Activated B cell treated with CpG ODN at 0.5 μM for 24 hours (primary cell): ENCODE data around the gene NYNRIN. TPM values are rescaled to one million over a fixed set of nuclear protein-coding genes. Genes with fewer than 3 reads are reported as not detected.

ENCODE experiments used
- ATAC-seq: fragments of 200-7000 bp; cut with Tn5 transposase; one replicate; pipeline ENCODE4 v1.10.0; 2021; ENCODE audit warnings: low read depth, mild to moderate bottlenecking, moderate library complexity
- CTCF ChIA-PET: fragments of 350-600 bp; sonication (Branson Sonifier 250); formaldehyde crosslinking; loops from one replicate; lab custom pipeline; 2021; ENCODE audit warnings: antibody characterized with exemption; lab: Charles Lee
- POLR2A ChIA-PET: fragments of 350-600 bp; sonication (Branson Sonifier 250); formaldehyde crosslinking; loops from one replicate; lab custom pipeline; 2021; ENCODE audit warnings: antibody characterized with exemption; lab: Charles Lee
- DNase-seq: peaks from one replicate; pipeline ENCODE4 v3.0.0; 2022
- H3K27ac Mint-ChIP-seq: one replicate; pipeline ENCODE4 v1.8.0; 2020; ENCODE audit warnings: mixed read lengths
- H3K27me3 Mint-ChIP-seq: one replicate; pipeline ENCODE4 v1.8.0; 2021; ENCODE audit warnings: mixed read lengths
- H3K36me3 Mint-ChIP-seq: one replicate; pipeline ENCODE4 v1.8.0; 2021; ENCODE audit warnings: low read depth, mixed read lengths
- H3K4me1 Mint-ChIP-seq: one replicate; pipeline ENCODE4 v1.8.0; 2021; ENCODE audit warnings: mixed read lengths
- H3K4me3 Mint-ChIP-seq: one replicate; pipeline ENCODE4 v1.8.0; 2020; ENCODE audit warnings: mild to moderate bottlenecking, mixed read lengths
- H3K9me3 Mint-ChIP-seq: one replicate; pipeline ENCODE4 v1.8.0; 2020; ENCODE audit warnings: mixed read lengths
- CTCF ChIP-seq: fragments of 200-600 bp; IDR thresholded peaks from one replicate; pipeline ENCODE4 v1.8.0; 2022; ENCODE audit warnings: antibody characterized with exemption, mild to moderate bottlenecking
- intact Hi-C: fragments of 100-400 bp; cut with micrococcal nuclease; formaldehyde crosslinking; loops from one replicate; pipeline ENCODE4 v1.15.1; 2024
- total RNA-seq: library from RNA; stranded (reverse); gene quantifications from 2 replicates; pipeline ENCODE4 v1.2.3, GENCODE V29; 2022

Gene NYNRIN
- total RNA-seq, 1 donor from 2014 or later: 0.04 TPM

DNA sequence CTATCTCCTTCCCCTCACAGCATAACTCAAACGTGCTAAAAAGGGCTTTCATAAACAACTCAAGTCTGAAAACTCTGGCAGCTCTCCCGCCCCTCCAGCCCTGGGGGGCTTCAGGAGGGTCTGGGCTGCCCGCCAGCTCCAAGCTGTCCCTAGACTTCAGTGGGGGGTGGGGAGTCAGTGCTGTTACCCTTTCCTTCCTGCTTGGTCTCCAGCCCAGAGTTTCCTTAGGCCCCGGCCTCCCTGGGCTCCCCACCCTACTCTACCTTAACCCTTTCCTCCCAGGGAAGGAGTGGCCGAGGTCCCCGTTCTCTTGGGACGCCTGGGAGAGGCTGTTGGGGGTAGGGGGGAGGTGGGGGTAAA is 530 bp upstream of the NYNRIN start:
- ChIA-PET POLR2A (interaction anchor here (0.6 to 1.1 kb wide), 2 partner anchors 32 kb away, joined by 3 to 8 read pairs; partner anchors contain the start of gene KHNYN), CTCF (interaction anchor here (1.2 kb wide), 1 partner anchor 33 kb away, joined by 3 read pairs; no protein-coding TSS in a partner anchor)
- H3K4me1 Mint-ChIP-seq: peaks cover 11% of the 10 kb centered on the region
- ATAC-seq: no peak
- H3K4me3 Mint-ChIP-seq: no peak overlapping the region
- intact Hi-C loops: loop anchor here (5.0 kb wide), 1 partner anchor 34 kb away; no protein-coding TSS in a partner anchor
- H3K9me3 Mint-ChIP-seq: no peaks in the 10 kb centered on the region
- no peak for DNase-seq
- TF ChIP-seq CTCF: no peak
- H3K27ac Mint-ChIP-seq: no peak overlapping the region
- peaks cover 27% of the 10 kb centered on the region for H3K27me3 Mint-ChIP-seq
- no peaks in the 10 kb centered on the region for H3K36me3 Mint-ChIP-seq

DNA sequence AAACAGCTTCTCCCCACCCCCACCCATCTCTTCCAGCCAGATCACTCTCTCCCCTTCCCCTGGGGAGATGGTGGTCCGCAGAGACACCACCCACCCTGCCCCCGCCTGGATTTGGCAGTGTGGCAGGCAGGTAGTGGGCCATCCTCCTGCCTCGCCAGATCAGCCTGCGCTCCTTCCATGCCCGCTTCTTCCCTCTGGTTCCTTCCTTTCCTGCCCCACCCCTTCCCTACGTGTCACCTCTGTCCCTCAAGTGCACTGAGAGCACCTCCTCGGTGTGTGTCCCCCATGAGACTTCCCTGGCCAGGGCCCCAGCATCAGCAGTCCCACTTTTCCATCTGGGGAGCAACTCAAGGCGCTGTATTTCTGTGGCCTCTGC is 632 bp downstream of the NYNRIN start:
- H3K27me3 Mint-ChIP-seq: peaks cover 30% of the 10 kb centered on the region
- CTCF ChIA-PET: no interaction called here

DNA sequence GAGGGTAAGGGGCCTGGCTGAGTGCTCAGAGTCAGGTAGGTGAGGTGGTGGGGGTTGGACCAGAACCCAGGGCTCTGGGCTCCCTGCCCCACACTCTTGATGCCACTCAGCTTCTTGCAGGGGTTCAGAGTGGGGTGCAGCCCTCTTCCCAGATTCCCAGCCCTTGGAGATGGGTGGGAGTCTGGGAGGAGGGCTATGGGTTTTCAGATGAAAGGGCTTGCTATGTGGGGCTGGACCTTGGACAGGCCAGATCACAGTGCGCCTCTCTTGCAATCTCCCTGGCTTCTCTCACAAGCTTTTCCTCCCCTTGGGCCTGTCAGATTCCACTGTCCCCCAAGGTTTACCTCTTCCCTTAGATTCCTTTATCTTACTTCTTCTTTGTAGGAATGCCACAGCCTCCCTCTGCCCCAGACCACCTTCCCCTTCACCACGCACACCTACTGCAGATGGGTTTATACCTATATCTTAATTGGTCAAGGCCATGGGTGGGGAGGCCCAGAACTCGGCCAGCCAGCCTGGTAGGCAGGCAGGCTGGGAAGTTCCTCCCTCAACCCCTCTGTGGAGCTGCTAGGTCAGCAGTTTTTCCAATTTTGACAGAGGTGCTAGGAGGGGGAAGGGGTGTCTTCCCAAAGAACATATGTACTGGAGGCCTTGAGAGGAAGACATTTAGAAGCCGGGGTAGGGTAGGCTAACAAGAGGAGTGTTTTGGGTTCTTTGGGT is 1.4 kb downstream of the NYNRIN start:
- no peak overlapping the region for H3K4me3 Mint-ChIP-seq
- DNase-seq (no peak), ATAC-seq (no peak)
- H3K9me3 Mint-ChIP-seq: no peaks in the 10 kb centered on the region
- peaks cover 32% of the 10 kb centered on the region for H3K27me3 Mint-ChIP-seq
- POLR2A ChIA-PET: no interaction called here
- no peaks in the 10 kb centered on the region for H3K36me3 Mint-ChIP-seq
- TF ChIP-seq CTCF: no peak
- H3K4me1 Mint-ChIP-seq: peaks cover 11% of the 10 kb centered on the region
- no peak overlapping the region for H3K27ac Mint-ChIP-seq
- CTCF ChIA-PET: no interaction called here
- intact Hi-C loops: loop anchor here (5.0 kb wide), 1 partner anchor 32 kb away; no protein-coding TSS in a partner anchor

More for the DNA sequence above, 632 bp downstream of the NYNRIN start:
- TF ChIP-seq CTCF: no peak
- Mint-ChIP-seq H3K36me3 (no peaks in the 10 kb centered on the region), H3K27ac (no peak overlapping the region), H3K9me3 (no peaks in the 10 kb centered on the region), H3K4me3 (peak overlapping the region; percentile 71), H3K4me1 (peaks cover 11% of the 10 kb centered on the region)
- POLR2A ChIA-PET: interaction anchor here (1.1 kb wide), 1 partner anchor 33 kb away, joined by 3 read pairs; no protein-coding TSS in a partner anchor
- DNase-seq (no peak), ATAC-seq (peak; percentile 16)
- intact Hi-C loops: loop anchor here (5.0 kb wide), 1 partner anchor 33 kb away; no protein-coding TSS in a partner anchor

DNA sequence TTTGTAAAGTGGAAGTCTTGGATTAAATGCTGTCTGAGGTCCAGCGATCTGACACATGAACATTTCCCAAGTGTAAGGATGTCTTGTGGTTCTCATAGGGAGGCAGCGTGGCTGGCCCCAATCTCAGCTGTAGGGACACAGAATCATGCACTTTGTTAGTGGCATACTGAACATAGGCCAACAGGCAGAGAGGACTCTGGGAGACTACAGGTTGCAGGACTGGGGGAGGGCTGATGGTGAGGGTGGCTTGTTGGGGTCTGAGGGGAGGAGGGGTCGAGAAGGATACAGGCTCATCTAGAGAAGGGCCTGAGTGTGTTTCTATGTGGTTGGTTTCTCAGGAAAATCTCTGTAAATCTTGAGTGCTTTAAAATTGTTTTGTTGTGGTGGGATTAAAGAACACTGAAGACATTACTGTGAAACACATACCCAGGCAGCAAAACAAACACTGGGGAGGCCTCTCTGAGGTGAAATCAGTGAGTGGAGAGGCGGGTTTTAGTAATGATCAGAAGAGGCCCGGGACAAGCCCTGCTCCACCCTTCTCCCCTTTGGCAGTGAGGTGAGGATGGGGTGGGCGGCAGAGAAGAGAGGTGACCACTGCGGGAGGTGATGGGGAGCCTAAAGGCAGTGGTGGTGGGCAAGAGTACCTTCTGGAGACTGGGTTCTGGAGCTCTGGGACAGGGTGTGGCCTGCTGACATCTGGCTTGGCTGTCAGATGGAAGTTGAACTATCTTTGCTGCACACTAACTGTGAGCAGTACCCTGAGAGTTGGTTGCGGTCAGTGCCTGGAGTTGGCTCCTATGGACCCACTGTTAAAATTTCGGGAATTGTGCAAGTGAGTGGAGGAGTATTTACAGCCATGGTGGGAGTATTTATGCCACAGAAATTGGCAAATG is 3.3 kb downstream of the NYNRIN start:
- no peak for DNase-seq
- intact Hi-C loops: no loop called here
- ATAC-seq: no peak
- Mint-ChIP-seq H3K27me3 (peaks cover 36% of the 10 kb centered on the region), H3K9me3 (no peaks in the 10 kb centered on the region), H3K4me3 (no peak overlapping the region), H3K36me3 (no peaks in the 10 kb centered on the region), H3K27ac (no peak overlapping the region), H3K4me1 (peaks cover 11% of the 10 kb centered on the region)
- no peak for TF ChIP-seq CTCF
- POLR2A ChIA-PET: interaction anchor here (0.7 to 1.1 kb wide), 2 partner anchors 20 to 28 kb away, joined by 3 to 8 read pairs; partner anchors contain the start of gene KHNYN
- CTCF ChIA-PET: no interaction called here
